Stimulated activated CD8-positive, alpha-beta memory T cell treated with anti-CD3 and anti-CD28 coated beads, Interleukin-12 subunit alpha, Interleukin-12 subunit beta, amount 100 ng/mL, for 24 hours (primary cell): ENCODE results near the gene TNFRSF9.
"Not testable (repeated sequence)": the region's sequence is repeated elsewhere in the genome, so short reads cannot be mapped to it uniquely, and the experiment has no call there.

Experiments used
- DNase-seq: peaks from one replicate; pipeline ENCODE4 v3.0.0-alpha.2; 2020; ENCODE audit errors: extremely low read depth

The TNFRSF9 gene

GRCh38 chr1:7961216-7962013 lies 20.8 kb upstream of the TNFRSF9 start, which contains the start of gene PARK7:
Gene PARK7 (plus strand): TSS chr1:7961711. CDS start chr1:7962786, 1,075 bp downstream.
- DNase-seq: peak; percentile 99

GRCh38 chr1:7960867-7961215 lies 20.2 kb upstream of the TNFRSF9 start:
- DNase-seq: no peak

- DNase-seq: no peak
Measured at GRCh38 chr1:7960165-7960564, 19.5 kb upstream of the TNFRSF9 start.

GRCh38 chr1:7956218-7957032 lies 15.8 kb upstream of the TNFRSF9 start:
- DNase-seq: no peak

- DNase-seq: no peak
Measured at GRCh38 chr1:7954683-7955082, 14.0 kb upstream of the TNFRSF9 start.

GRCh38 chr1:7953850-7954609 lies 13.4 kb upstream of the TNFRSF9 start:
- DNase-seq: peak; percentile 81

- DNase-seq: not testable (repeated sequence)
Measured at GRCh38 chr1:7952791-7953190, 12.2 kb upstream of the TNFRSF9 start.

GRCh38 chr1:7948960-7949359 lies 8.3 kb upstream of the TNFRSF9 start:
- DNase-seq: no peak

- no peak for DNase-seq
Measured at GRCh38 chr1:7943251-7943650, 2.6 kb upstream of the TNFRSF9 start.

GRCh38 chr1:7942214-7942921 lies 1.7 kb upstream of the TNFRSF9 start:
- no peak for DNase-seq

GRCh38 chr1:7941437-7941793 lies 776 bp upstream of the TNFRSF9 start:
- no peak for DNase-seq

GRCh38 chr1:7940034-7940433 lies 605 bp downstream of the TNFRSF9 start:
- DNase-seq: no peak

GRCh38 chr1:7938070-7938469 lies 2.6 kb downstream of the TNFRSF9 start:
- DNase-seq: no peak

- no peak for DNase-seq
Measured at GRCh38 chr1:7932524-7933138, 8.0 kb downstream of the TNFRSF9 start.

- DNase-seq: no peak
Measured at GRCh38 chr1:7931446-7931812, 9.2 kb downstream of the TNFRSF9 start.

- DNase-seq: no peak
Measured at GRCh38 chr1:7930645-7931445, 9.8 kb downstream of the TNFRSF9 start.

- DNase-seq: no peak
Measured at GRCh38 chr1:7929637-7930036, 11.0 kb downstream of the TNFRSF9 start.

- DNase-seq: no peak
Measured at GRCh38 chr1:7928247-7928646, 12.4 kb downstream of the TNFRSF9 start.

GRCh38 chr1:7927061-7927460 lies 13.6 kb downstream of the TNFRSF9 start:
- DNase-seq: not testable (repeated sequence)

- DNase-seq: no peak
Measured at GRCh38 chr1:7922301-7922700, 18.3 kb downstream of the TNFRSF9 start.
